Measurements from ENCODE around the gene POLR2J2.
"Not testable (repeated sequence)": the region's sequence is repeated elsewhere in the genome, so short reads cannot be mapped to it uniquely, and the experiment has no call there.

The POLR2J2 gene

GRCh38 chr7:102671956-102672307 lies 469 bp upstream of the POLR2J2 start:
- not testable (repeated sequence) for DNase-seq (ENCODE audit: low read depth in 2 of 2)

- not testable (repeated sequence) for DNase-seq (ENCODE audit: low read depth in 2 of 2)
Measured at GRCh38 chr7:102667523-102667922, 3.9 kb downstream of the POLR2J2 start.

GRCh38 chr7:102666850-102667249 lies 4.6 kb downstream of the POLR2J2 start:
- not testable (repeated sequence) for DNase-seq (ENCODE audit: low read depth in 2 of 2)

- DNase-seq (ENCODE audit: low read depth in 2 of 2) = not testable (repeated sequence)
Measured at GRCh38 chr7:102664765-102665164, 6.7 kb downstream of the POLR2J2 start.

GRCh38 chr7:102649924-102650323 lies 21.5 kb downstream of the POLR2J2 start, which contains the start of gene SPDYE2B:
Gene SPDYE2B (plus strand): TSS chr7:102650319. CDS start chr7:102652349, 2,030 bp downstream.
- DNase-seq (ENCODE audit: low read depth in 2 of 2) = not testable (repeated sequence)

GRCh38 chr7:102647813-102648212 lies 23.6 kb downstream of the POLR2J2 start:
- DNase-seq (ENCODE audit: low read depth in 2 of 2) = not testable (repeated sequence)

- not testable (repeated sequence) for DNase-seq (ENCODE audit: low read depth in 2 of 2)
Measured at GRCh38 chr7:102643404-102643803, 28.1 kb downstream of the POLR2J2 start.

- not testable (repeated sequence) for DNase-seq (ENCODE audit: low read depth in 2 of 2)
Measured at GRCh38 chr7:102642691-102643090, 28.8 kb downstream of the POLR2J2 start, which contains the start of gene UPK3BL1. Gene UPK3BL1 (minus strand): TSS chr7:102642791. CDS start chr7:102642741, 50 bp downstream.

- not testable (repeated sequence) for DNase-seq (ENCODE audit: low read depth in 2 of 2)
Measured at GRCh38 chr7:102638848-102639247, 32.6 kb downstream of the POLR2J2 start.

GRCh38 chr7:102636956-102637355 lies 34.5 kb downstream of the POLR2J2 start:
- not testable (repeated sequence) for DNase-seq (ENCODE audit: low read depth in 2 of 2)

- DNase-seq (ENCODE audit: low read depth in 2 of 2) = not testable (repeated sequence)
Measured at GRCh38 chr7:102635354-102635753, 36.1 kb downstream of the POLR2J2 start.

GRCh38 chr7:102634299-102634698 lies 37.2 kb downstream of the POLR2J2 start:
- not testable (repeated sequence) for DNase-seq (ENCODE audit: low read depth in 2 of 2)

GRCh38 chr7:102630622-102631021 lies 40.8 kb downstream of the POLR2J2 start:
- DNase-seq (ENCODE audit: low read depth in 2 of 2) = not testable (repeated sequence)

- DNase-seq (ENCODE audit: low read depth in 2 of 2) = not testable (repeated sequence)
Measured at GRCh38 chr7:102627271-102627904, 44.1 kb downstream of the POLR2J2 start.

- DNase-seq (ENCODE audit: low read depth in 2 of 2) = not testable (repeated sequence)
Measured at GRCh38 chr7:102618122-102618521, 53.3 kb downstream of the POLR2J2 start.

GRCh38 chr7:102616507-102617125 lies 54.8 kb downstream of the POLR2J2 start, which contains the start of gene RASA4:
Gene RASA4 (minus strand): TSS chr7:102616756. CDS start chr7:102616689, 67 bp downstream.
- not testable (repeated sequence) for DNase-seq (ENCODE audit: low read depth in 2 of 2)
